ENCODE data around the gene AOAH.
A peak's percentile ranks its signal among the peaks of the same experiment; 100 is the strongest.

Gene AOAH

DNA sequence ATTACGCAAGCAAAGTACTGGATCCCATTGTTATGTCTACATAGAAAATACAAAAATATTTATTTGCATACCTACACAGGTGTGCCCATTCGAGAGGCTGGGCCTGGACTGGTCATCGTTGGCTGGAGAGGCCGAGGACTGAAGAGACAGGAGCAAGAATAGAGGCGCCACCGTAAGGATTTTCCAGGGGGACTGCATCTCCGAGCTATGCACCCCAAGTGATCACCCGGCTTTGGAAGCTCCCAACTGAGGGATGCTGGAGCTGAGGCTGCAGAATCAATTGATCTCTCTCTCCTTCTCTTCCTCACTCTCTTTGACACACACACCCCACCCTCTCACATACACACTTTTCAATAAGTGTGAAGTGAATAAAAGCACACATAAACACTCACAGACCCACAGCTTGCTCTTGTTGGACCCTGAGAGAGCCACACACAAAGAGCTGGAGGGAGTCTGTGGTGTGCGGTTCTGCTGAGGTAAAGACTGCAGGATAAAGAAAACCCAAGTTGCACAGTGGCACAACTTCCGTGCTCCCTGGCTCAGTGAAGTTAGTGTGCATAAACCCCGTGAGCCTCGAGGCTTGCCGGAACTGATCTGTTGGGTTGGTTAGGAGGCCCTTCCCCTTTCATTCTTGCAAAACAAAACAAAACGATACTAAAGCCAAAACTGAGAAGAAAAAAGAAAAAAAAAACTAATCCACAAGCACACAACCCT lies at the start of gene AOAH:
AOAH (minus strand) TSS at position 544 of the 714 bp plus-strand sequence; CDS start at position 198, 346 bp downstream.
- no peak for DNase-seq

- DNase-seq: no peak
Observed at GRCh38 chr7:36766451-36766850, 42.2 kb upstream of the AOAH start.

- no peak for DNase-seq
Observed at GRCh38 chr7:36765605-36766004, 41.3 kb upstream of the AOAH start.

- no peak for DNase-seq
Observed at GRCh38 chr7:36764929-36765328, 40.6 kb upstream of the AOAH start.

DNA sequence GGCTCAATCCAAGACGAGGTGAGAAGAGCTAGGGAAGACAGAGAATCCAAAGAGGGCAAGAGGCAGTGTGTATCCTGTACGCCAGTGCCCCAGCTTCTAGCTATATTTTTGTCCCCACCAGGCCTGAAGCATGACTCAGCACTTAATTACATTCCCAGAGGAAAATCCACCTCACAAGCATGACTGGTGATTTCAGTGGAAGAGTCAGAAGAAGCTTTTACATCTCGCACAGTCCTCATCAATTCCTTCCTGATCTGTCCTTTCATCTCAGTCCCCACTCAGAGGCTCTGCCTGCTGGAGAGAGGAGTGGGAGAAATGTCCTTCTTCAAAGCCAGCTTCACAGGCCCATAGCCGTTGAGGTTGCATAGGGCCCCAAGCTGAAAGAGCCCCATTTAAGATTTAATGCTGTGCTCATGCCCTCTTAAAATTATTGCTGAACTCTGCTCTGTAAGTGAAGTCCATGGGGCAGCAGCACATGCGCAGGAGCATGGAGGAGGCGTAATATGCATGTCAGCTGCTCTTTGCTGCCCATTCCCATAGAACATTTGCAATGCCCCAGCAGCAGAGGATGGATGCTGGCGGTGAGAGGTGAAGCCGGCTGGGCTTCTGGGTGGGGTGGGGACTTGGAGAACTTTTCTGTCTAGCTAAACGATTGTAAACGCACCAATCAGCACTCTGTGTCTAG lies 39.0 kb upstream of the AOAH start:
- DNase-seq: no peak

GRCh38 chr7:36762394-36762793 lies 38.1 kb upstream of the AOAH start:
- peak; percentile 27 for DNase-seq

DNA sequence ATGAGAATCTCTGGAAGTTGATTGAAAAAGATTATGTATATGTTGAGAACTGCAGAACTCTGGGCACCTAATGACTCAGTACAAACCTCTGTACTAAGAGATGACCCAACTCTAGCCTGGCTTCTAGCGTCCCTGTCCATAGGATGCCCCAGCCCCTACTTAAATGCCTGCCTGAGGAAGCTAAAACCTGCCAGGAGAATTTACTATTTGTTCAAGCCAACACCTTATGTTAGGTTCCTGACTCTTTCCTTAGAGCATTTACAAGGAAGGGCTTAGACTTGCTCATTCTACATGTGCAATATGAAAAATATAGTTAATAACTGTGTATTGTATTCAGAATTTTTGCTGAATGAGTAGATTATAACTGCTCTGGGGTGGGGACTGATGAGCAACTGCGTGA lies 37.5 kb upstream of the AOAH start:
- DNase-seq: no peak

- no peak for DNase-seq
Observed at GRCh38 chr7:36760856-36761762, 36.8 kb upstream of the AOAH start.

GRCh38 chr7:36758879-36759278 lies 34.6 kb upstream of the AOAH start:
- DNase-seq: no peak

- no peak for DNase-seq
Observed at GRCh38 chr7:36755484-36755883, 31.2 kb upstream of the AOAH start.

DNA sequence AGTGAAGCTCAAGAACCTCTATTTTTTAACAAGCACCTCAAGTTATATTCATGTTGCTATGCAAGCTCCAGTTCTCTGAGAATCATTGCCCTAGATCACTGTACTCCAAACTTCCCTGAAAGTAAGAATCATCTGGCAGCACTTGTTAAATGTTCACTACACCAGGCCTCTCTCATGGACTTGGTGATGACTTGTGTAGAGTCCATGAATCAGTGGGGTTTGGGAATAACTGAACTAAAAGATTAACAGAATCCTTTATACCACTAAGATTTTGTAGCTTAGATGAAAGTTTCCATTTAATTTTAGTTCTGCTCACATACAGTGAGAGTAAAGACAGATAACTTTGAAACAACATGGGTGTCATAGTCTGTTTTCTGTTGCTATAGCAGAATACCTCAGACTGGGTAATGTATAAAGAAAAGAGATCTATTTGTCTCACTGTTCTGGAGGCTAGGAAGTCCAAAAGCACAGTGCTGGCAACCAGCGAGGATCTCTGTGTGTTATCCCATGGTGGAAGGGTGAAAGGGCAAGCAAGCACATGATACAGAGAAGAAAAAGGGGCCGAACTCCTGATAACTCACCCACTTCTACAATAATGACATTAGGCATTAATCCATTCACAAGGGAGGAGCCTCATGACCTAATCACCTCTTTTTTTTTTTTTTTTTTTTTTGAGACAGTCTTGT lies 27.9 kb upstream of the AOAH start:
- no peak for DNase-seq

GRCh38 chr7:36750451-36750850 lies 26.2 kb upstream of the AOAH start:
- no peak for DNase-seq

GRCh38 chr7:36749282-36749960 lies 25.1 kb upstream of the AOAH start:
- no peak for DNase-seq

GRCh38 chr7:36748017-36748487 lies 23.8 kb upstream of the AOAH start:
- DNase-seq: no peak

GRCh38 chr7:36747280-36748016 lies 23.2 kb upstream of the AOAH start:
- no peak for DNase-seq

GRCh38 chr7:36746347-36746746 lies 22.1 kb upstream of the AOAH start:
- DNase-seq: no peak

GRCh38 chr7:36742911-36743775 lies 18.8 kb upstream of the AOAH start:
- no peak for DNase-seq

DNA sequence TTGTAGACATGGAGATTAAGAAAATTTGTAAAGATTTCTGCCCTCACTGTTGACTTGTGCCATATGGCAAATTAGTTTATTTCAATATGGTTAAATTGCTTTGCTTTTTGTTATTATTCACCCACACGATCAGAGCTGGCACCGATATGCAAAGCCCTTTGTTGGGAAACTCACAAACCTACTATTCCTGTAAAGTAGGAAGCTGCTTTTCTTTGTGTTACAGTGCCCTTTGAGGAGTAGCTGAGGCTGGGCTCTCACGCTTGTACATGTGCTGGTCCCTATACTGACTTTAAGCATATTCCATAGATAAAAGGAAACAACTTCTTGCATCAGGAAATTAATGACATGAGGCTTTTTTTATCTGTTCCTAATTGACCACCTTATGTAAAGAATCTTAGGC lies 17.6 kb upstream of the AOAH start:
- DNase-seq: no peak

DNA sequence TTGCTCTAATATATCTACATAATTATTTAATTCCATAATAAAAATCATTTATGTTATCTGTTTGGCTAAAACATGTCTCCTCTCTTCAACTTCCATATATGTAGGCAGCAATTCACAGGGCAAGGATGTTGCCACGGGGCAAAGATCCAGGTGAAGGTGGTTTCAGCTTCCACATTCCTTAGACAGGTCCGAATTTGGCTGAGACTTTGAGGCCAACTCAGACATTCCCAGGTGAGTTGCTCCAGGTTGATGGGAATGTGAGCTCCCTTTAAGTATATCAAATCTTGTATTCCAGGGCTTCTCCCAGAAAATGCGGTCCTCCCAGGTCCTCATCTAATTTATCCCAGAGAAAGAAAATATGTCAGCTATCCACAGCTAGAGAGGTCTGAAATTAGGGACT lies 15.1 kb upstream of the AOAH start:
- no peak for DNase-seq

GRCh38 chr7:36736899-36737211 lies 12.6 kb upstream of the AOAH start:
- DNase-seq: no peak
